GM23248 (cell line): ENCODE data around the gene SGPP1.

Experiments
- EZH2 ChIP-seq: fragments of 200-600 bp; sonication (generic); IDR thresholded peaks from 2 replicates; pipeline ENCODE4 v1.6.1; 2018; ENCODE audit warnings: antibody characterized with exemption, mild to moderate bottlenecking; ENCODE audit not compliant: insufficient read depth, poor library complexity, severe bottlenecking
- EZH2phosphoT487 ChIP-seq: fragments of 200-600 bp; sonication (generic); IDR thresholded peaks from 2 replicates; pipeline ENCODE4 v1.6.1; 2018; ENCODE audit warnings: antibody characterized with exemption, moderate library complexity, mild to moderate bottlenecking, low read depth; ENCODE audit not compliant: insufficient read depth

DNA sequence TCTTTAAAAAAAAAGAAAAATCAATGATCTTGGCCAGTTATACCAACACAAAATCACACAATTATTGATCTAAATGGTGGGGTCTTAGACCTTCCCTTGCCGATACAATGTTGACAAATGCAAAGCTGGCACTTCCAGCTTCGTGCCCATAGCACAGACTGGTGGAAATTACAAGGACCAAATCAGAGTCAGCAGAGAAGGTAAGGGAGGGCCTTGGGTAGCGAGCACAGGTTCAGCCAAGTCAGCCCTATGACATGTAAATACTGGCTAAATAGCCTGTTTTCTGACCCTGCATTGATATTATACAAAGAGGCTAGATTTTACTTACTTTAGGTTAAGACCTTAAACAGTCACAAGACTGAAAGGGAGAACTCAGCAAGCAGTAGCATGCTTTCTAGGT lies 55.9 kb downstream of the SGPP1 start:
- TF ChIP-seq EZH2 (no peak), EZH2phosphoT487 (no peak)
